HG03095 (cell line): ENCODE results near the gene THPO.

Source experiments
- ATAC-seq: cut with Tn5 transposase; IDR thresholded peaks from one replicate; pipeline ENCODE4 v1.9.1; 2021; ENCODE audit warnings: moderate library complexity; ENCODE audit not compliant: unreplicated experiment

Gene THPO

GRCh38 chr3:184377882-184378445, at the start of gene THPO:
TSS of gene THPO (minus strand) at chr3:184378207. CDS start at chr3:184376259, 1,948 bp downstream.
- ATAC-seq = no peak

GRCh38 chr3:184426691-184427141, 48.7 kb upstream of the THPO start:
- ATAC-seq = no peak

GRCh38 chr3:184423561-184423960, 45.6 kb upstream of the THPO start:
- no peak for ATAC-seq

- ATAC-seq = no peak
These were observed 41.2 kb upstream of the THPO start for GRCh38 chr3:184419171-184419570.

- ATAC-seq = peak; percentile 92
These were observed 39.8 kb upstream of the THPO start for GRCh38 chr3:184417619-184418327.

GRCh38 chr3:184415203-184415490, 37.1 kb upstream of the THPO start:
- ATAC-seq = no peak

GRCh38 chr3:184414418-184415202, 36.6 kb upstream of the THPO start:
- ATAC-seq = no peak

GRCh38 chr3:184409946-184410500, 32.0 kb upstream of the THPO start:
- ATAC-seq = no peak

GRCh38 chr3:184409331-184409926, 31.4 kb upstream of the THPO start:
- no peak for ATAC-seq

GRCh38 chr3:184405075-184406030, 27.3 kb upstream of the THPO start:
- ATAC-seq = no peak

GRCh38 chr3:184399410-184399809, 21.4 kb upstream of the THPO start:
- ATAC-seq = no peak

- ATAC-seq = no peak
These were observed 17.3 kb upstream of the THPO start for GRCh38 chr3:184395320-184395660.

GRCh38 chr3:184391266-184391665, 13.3 kb upstream of the THPO start:
- no peak for ATAC-seq

- no peak for ATAC-seq
These were observed 12.0 kb upstream of the THPO start for GRCh38 chr3:184389935-184390528.

- no peak for ATAC-seq
These were observed 11.4 kb upstream of the THPO start for GRCh38 chr3:184389384-184389783.

GRCh38 chr3:184388936-184389230, 10.9 kb upstream of the THPO start:
- ATAC-seq = no peak

- no peak for ATAC-seq
These were observed 10.3 kb upstream of the THPO start for GRCh38 chr3:184388164-184388935.

- ATAC-seq = no peak
These were observed 9.2 kb upstream of the THPO start for GRCh38 chr3:184387174-184387714.
